HT-29 (cell line): ENCODE data around the gene SP140L. TPM values are rescaled to one million over a fixed set of nuclear protein-coding genes. Genes with fewer than 3 reads are reported as not detected.
"Not testable (repeated sequence)": the region's sequence is repeated elsewhere in the genome, so short reads cannot be mapped to it uniquely, and the experiment has no call there.

Source experiments
- DNase-seq: peaks from one replicate; pipeline ENCODE4 v3.0.0-alpha.2; 2015; ENCODE audit warnings: low spot score
- total RNA-seq: library from RNA; depleted of rRNA; stranded (reverse); fragments of >200 nt; shearing (Covaris generic); gene quantifications from 2 replicates; pipeline ENCODE4 v1.2.3, GENCODE V29; 2014; rRNA removed

The SP140L gene
- total RNA-seq: 2.7 and 3.5 TPM in 2 replicates

DNA sequence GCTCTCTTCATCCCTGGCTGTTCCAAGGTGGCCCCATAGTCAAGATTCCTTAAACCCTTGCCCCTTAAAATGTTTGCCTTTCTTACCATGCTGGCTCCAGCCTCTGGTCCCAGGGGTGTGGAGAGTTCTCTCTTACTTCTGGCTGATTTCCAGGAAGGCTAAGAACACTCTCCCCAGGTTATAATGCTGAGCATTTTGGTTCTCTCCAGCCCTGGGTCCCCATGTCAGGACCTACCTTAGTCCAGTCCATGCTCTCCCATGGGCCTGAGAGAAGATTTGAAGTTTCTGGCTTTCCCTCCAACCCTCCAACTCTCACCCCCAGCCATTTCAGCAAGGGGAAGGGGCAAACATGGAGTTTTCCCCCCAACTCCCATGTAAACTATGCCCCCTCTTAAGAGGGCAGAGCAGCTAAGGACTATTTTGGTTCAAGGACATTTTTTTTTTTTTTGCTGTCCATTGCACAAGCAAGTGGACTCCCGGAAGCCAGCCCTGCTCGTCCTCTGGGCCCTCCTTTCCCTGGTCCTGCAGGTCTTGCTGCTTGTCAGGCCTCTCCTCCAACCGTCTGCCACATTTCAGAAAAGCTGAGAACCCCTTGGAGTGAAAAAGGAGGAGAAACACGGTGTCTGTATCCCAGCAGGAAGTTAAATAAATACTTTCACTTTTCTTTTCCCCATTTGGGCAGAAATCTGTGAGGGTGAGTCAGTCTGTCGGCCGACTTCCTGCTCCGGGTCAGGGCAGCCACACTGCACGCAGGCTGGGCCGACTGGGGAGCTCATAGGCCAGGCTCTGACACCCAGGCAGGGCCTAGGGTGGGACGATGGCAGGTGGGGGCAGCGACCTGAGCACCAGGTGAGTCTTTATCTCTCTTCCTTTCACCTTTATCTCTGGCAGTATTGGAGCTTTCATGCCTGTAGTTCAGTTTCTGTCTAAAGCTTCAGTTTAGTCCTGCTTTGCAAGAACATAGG is at the start of gene SP140L:
SP140L (plus strand) TSS at position 741 of the 965 bp plus-strand sequence; CDS start at position 818, 77 bp downstream.
- peak; percentile 81 for DNase-seq

- DNase-seq: no peak
These were observed 44.1 kb upstream of the SP140L start for GRCh38 chr2:230282936-230283335.

- DNase-seq: no peak
These were observed 40.9 kb upstream of the SP140L start for GRCh38 chr2:230286048-230286447.

- peak; percentile 32 for DNase-seq
These were observed 37.7 kb upstream of the SP140L start for GRCh38 chr2:230289311-230289710.

DNA sequence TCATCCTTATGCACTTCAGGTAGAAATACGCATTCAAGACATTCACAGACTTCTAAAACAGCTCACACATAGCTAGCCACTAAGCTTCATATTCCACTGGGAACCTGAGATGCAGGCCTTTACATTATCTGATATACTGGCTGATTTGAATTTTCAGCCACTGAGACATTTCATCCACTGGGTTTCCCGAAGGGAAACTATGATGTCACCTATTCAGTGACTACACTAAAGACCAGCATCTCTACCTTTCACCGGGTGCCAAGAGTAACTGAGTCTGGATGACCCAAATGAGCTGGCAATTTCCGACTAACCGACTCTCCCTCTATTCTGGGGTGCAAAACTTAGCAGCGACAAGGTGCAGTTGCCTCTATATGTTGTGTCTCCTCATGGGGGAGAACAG is 31.8 kb upstream of the SP140L start:
- no peak for DNase-seq

- DNase-seq: no peak
These were observed 30.1 kb upstream of the SP140L start for GRCh38 chr2:230296917-230297316.

- DNase-seq: no peak
These were observed 27.4 kb upstream of the SP140L start for GRCh38 chr2:230299618-230300017.

- DNase-seq: no peak
These were observed 21.3 kb upstream of the SP140L start for GRCh38 chr2:230305416-230306275.

DNA sequence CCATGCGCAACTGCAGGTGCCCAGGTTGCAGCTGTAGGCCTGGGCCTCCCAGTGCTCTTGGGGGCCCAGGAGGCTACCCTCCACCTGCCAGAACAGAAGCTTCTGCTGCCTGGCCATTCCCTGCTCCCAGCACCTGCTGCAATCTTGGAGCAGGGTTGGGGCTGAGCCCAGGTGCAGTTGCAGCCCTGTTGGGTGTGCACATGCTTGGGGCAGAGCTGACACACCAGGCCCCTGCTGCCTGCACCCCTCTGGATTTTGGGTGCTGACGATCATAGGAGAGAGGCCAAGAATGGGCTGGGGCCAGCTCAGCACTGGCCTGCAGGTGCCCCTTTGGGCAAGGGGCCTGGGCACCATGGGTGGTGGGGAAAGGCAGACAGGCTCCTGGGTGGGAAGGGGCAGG is 20.5 kb upstream of the SP140L start:
- DNase-seq: no peak

DNA sequence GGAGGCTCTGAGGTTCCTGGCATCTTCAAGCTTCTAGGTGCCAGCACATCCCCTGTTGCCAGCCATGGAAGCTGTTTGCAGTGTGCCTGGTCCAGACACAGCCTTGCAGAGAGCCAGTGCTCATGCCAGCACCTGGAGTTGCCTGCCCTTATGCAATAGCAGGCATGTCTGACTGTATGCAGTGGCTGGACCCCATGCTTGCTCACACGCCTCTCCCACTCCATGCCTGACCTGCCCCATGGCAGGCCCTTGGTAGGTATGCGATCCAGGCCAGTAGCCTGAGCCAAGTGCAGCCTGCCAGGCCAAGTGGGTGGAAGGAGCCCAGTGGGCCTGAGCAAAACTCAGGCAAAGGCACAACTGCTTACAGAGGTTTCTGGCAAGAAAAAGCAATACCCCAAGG is 19.5 kb upstream of the SP140L start:
- no peak for DNase-seq

- DNase-seq: no peak
These were observed 18.5 kb upstream of the SP140L start for GRCh38 chr2:230308402-230309000.

DNA sequence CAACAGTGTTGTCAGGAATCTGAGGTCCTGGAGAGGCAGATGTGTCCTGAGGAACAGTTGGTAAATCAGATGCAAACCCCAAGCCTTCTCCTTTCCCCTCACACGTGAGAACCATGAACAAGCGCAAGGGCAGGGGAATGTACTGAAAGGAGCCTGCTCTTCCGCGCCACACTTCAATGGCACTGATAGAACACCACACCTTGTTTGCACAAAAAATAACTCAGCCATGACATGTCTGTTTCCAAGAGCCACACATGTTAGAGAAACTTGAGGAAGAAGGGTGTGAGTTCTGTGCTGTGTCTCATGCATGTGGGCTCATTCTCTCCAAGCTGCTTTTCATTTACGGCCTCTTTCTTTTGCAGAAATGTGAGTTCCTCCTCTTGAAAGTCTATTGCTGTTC is 16.2 kb upstream of the SP140L start:
- not testable (repeated sequence) for DNase-seq

GRCh38 chr2:230311634-230312033 is 15.4 kb upstream of the SP140L start:
- not testable (repeated sequence) for DNase-seq

- DNase-seq: no peak
These were observed 14.4 kb upstream of the SP140L start for GRCh38 chr2:230312638-230313037.

- DNase-seq: no peak
These were observed 9.6 kb upstream of the SP140L start for GRCh38 chr2:230317366-230317765.

GRCh38 chr2:230318190-230319121 is 8.5 kb upstream of the SP140L start:
- no peak for DNase-seq

DNA sequence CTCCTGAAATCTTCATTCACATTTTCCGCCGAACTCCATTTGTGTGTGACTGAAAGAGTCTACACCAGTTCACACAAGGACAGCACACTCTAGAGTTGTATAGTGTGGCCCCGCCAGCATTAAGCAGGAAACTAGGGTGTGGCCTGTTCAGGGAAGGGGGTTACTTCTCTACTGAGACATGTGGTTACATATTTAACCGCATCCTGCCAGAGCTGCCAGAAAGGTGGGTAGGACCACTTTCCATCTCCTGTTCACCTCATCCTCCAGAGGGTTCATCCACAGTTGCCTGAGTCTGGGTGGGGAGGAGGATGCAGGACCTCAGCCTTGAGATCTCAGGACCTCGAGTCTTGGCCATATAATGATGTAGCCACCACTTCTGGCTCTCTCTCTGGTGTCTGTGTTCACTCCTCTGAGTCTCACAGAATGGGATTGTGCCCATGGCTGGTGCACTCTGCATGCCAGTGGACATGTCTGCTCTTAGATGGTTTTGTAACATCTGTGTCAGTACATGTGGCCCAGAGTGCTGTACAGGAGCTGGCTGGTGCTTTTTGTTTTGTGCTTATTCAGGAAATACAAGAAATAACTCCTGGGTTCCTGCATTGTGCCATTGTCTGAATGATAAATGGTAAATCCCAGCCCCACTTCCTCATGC is 7.7 kb upstream of the SP140L start:
- no peak for DNase-seq

- no peak for DNase-seq
These were observed 6.0 kb upstream of the SP140L start for GRCh38 chr2:230321031-230321430.

DNA sequence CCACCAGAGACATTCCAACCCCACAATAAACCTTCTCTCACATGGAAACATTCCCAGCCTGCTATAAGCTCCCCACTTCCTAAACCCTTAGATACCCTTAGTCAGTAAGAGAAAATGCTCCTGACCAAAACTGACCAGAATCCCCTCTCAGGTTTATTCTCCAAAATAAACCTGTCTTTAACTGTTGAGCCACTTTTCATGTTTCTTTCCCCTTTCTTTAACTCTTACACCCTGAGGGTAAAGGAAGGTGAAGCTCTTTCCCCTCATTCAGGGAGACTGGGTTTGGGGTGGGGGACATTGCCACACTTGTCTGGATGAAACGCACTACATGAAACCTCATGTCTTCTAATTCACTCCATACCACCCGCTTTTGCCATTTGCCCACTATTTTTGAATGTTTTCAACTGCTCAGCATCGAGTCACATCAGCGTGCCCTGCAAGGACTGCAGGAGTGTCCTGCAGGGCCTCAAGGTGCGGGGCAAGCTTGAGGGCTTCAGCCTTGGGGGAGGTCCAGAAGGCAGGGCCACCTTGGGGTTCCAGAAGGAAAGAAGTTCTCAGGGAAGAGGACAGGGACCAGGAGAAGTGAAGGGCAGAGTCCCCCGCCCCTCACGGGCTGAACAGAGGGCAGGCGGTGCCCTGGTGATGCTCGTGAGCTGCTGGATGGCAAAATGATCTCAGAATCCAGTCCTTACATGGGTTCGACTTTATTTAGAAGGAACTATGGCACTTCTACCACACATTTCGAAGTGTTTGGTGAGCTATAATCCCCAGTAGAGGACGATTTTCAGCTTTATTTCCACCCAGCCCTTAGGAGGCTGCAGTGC is 4.2 kb upstream of the SP140L start:
- DNase-seq: no peak
